ENCODE data around the gene USP6.
"Not testable (repeated sequence)": the region's sequence is repeated elsewhere in the genome, so short reads cannot be mapped to it uniquely, and the experiment has no call there.

The USP6 gene

DNA sequence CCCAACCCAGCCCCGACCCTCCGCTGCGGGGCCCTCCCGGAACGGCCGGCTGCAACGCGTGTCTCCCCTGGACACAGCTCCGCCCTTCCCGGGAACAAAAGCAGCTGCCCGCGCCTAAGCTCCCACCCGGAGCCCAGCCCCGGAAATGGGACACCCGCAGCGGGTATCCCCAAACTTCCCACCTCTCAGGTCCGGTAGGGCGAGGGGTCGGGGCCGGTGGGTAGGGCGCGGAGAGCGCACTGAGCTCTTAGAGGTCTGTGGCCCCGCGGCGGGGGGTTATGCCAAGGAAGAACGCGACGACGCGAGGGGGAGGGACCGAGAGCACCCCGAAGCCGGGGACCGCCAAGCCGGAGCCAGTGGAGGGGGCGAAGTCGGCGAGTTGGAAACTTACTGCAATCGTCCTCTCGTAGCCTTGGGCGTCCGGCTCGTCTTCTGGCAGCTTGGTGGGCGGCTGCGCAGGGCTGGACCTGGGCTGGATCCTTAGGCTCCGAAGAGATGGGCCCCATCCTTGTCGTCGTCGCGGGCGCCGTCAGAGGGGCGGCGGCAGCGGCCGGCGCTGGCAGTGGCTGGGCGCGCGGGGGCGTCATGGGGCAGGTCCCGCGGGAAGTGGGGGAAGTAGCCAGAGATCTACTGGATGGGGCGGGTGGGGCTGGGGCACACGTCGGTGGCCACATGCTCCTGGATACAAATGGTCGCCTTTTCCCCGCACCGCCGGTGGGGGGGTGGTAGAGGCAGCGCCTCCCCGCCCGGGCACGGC lies 6.9 kb downstream of the USP6 start:
- ChIA-PET CTCF (no interaction called here), POLR2A (no interaction called here)
- no peak for DNase-seq (ENCODE audit: extremely low spot score)
- TF ChIP-seq, protein P1, sequence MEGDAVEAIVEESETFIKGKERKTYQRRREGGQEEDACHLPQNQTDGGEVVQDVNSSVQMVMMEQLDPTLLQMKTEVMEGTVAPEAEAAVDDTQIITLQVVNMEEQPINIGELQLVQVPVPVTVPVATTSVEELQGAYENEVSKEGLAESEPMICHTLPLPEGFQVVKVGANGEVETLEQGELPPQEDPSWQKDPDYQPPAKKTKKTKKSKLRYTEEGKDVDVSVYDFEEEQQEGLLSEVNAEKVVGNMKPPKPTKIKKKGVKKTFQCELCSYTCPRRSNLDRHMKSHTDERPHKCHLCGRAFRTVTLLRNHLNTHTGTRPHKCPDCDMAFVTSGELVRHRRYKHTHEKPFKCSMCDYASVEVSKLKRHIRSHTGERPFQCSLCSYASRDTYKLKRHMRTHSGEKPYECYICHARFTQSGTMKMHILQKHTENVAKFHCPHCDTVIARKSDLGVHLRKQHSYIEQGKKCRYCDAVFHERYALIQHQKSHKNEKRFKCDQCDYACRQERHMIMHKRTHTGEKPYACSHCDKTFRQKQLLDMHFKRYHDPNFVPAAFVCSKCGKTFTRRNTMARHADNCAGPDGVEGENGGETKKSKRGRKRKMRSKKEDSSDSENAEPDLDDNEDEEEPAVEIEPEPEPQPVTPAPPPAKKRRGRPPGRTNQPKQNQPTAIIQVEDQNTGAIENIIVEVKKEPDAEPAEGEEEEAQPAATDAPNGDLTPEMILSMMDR (IDR thresholded peaks at IDR 0.05; ENCODE audit: control extremely low read depth, extremely low read depth, low read depth, missing control alignments) = no peak

DNA sequence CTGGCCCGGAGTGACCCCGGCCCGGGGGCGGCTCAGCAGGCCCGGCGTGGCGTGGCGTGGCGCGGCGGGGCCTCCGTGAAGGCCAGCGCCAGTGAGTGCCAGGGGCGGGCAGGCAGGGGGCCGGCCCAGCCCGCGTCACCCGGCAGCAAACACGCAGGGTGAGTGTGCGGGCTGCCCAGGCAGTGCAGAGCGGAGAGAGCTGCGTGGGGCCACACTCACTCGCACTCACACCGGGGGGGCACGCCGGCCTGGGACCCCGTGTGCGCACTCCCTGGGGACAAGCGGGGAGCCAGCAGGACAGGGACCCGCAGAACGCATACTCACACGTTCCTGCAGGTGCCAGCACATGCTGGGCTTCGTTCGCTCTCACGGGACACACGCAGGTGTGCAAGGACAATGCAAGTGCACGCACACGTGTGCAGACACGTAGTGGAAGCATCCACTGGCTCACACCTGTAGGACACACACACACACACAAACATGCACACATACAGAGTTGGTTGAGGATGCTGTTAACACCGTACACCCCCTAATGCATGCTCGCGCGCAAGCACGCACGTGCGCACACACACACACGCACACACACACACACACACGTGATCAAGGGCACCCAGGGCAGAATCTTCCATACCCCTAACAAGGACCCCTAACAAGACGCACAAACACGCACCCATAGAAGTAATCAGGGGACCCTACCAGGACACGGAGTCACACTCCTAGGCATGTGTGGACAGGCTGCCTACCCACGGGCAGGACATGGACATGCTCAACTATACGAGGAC lies 7.7 kb downstream of the USP6 start:
- DNase-seq (ENCODE audit: extremely low spot score) = no peak
- ChIA-PET POLR2A (no interaction called here), CTCF (no interaction called here)
- TF ChIP-seq, protein P1 (IDR thresholded peaks at IDR 0.05; ENCODE audit: control extremely low read depth, extremely low read depth, low read depth, missing control alignments) = no peak

DNA sequence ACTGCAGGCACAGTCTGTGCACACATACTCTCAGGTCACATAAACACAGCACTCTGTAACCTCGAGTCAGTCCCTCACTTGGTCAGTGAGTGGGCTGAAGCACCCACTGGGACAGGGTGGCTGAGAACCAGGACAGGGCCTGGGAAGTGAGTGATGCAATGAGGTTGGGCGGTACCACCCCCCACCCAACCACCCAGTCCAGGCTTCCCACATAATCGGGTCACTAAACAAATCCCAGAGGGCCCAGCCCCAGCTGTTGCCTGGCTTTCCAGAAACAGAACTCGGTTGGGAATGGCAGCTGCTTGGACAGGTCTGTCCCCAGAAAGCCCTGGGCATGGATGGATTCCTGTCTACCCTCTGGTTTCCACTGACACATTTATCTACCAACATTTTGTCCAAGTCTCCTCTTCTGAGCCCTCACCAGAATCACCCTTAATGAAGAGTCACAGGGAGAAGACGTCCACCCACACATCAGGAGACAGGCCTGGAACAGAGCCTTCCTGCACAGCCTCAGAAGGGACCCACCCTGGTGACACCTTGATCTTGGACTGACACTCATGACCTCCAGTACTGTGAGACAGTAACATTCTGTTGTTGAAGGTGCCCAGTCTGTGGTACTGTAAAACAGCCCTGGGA lies 8.4 kb downstream of the USP6 start:
- CTCF ChIA-PET; DNase-seq (ENCODE audit: extremely low spot score); POLR2A ChIA-PET: not testable (repeated sequence)

DNA sequence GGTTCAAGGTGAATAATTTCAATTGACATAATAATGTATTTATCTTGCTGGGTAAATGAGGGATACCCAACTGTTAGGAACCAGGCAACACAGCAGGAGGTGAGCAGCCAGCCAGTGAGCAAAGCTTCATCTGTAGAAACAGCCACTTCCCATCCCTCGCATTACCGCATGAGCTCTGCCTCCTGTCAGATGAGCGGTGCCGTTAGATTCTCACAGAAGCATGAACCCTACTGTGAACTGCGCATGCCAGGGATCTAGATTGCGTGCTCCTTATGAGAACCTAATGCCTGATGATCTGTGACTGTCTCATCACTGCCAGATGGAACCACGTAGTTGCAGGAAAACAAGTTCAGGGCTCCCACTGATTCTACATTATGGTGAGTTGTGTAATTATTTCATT lies 9.1 kb downstream of the USP6 start:
- POLR2A ChIA-PET; CTCF ChIA-PET; DNase-seq (ENCODE audit: extremely low spot score): not testable (repeated sequence)

DNA sequence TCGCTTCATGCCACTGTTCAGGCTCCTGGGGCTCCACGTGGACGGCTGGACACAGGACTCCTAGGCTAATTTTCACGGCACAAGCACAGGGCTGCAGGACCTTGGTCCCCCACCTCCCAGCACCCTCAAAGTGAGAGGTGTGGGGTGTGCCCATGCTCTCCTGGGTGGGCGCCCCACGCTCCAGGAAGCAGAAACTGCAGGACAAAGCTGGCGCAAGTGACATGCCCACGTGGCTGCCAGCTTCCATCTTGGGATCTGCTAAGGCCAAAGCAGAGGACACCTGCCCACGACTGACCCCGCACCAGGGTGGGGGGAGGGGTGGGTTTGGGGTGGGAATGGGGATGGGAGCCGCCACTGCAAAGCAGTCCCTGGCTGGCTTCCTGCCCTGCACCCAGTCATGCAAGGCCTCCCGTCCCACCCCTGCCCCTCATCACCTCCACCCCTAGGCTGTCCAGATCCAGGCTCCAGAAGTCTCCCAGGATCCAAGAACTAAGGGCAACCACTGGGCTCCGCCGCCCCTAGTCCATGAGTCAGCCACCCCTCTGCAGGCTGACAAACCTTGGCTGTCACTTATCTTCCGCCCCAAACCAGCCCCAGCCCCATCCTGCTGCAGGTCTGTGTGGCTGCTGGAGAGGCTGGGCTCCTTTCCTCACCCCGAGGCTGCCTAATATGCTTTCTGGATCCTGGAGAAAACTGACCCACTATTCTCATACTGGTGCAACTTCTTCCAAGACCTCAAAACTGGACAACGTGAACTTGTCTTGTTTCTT lies 11.1 kb downstream of the USP6 start:
- ChIA-PET POLR2A (no interaction called here), CTCF (no interaction called here)
- TF ChIP-seq, protein P1 (IDR thresholded peaks at IDR 0.05; ENCODE audit: control extremely low read depth, extremely low read depth, low read depth, missing control alignments) = no peak
- DNase-seq (ENCODE audit: extremely low spot score) = no peak

DNA sequence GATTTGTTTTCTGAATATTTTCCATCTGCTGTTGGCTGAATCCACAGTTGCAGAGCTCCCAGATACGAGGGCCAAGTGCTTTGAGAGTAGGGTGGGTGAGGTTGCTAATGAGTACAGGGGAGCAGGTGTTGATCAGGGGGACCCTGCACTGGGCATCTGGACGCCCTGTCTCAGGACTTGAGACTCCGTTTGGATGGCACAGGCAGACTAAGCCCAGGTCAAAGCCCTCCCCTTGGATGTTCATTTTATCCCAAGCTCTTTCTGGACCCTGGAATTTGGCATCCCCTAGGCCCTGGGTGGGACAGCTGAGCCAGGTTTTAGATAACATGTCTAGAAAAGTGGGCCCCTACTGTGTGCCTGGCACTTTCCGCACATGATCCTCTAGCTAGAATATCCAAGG lies 12.1 kb downstream of the USP6 start:
- no peak for DNase-seq (ENCODE audit: extremely low spot score)
- ChIA-PET CTCF (no interaction called here), POLR2A (no interaction called here)
- TF ChIP-seq, protein P1 (IDR thresholded peaks at IDR 0.05; ENCODE audit: control extremely low read depth, extremely low read depth, low read depth, missing control alignments) = no peak

DNA sequence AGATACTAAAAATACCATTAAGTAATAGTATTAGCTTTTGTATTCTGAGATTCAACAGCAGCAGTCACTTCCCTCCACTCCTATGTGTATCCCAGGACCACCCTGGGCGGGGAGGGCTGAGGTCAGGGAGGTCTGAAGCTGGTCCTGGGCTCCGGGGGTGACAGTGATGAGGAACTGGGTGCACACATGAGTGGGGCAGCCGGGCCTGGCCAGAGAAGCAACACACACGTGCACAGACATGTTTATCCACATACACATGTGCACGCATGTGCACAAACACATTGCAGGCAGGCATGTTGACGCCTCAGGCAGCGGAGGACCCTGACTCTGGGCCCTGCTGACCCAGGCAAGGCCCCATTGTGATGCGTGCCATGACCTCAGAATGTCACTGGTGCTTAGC lies 12.6 kb downstream of the USP6 start:
- POLR2A ChIA-PET; DNase-seq (ENCODE audit: extremely low spot score); CTCF ChIA-PET: not testable (repeated sequence)

Data from GM10248 (cell line).